Thymus (tissue), 14 donors: ENCODE data around the gene NAALAD2. TPM values are rescaled to one million over a fixed set of nuclear protein-coding genes. Genes with fewer than 3 reads are reported as not detected.
"Not testable (repeated sequence)": the region's sequence is repeated elsewhere in the genome, so short reads cannot be mapped to it uniquely, and the experiment has no call there.

ENCODE experiments used
- DNase-seq, 9 donors: peaks; one replicate each; pipeline ENCODE4 v3.0.0-alpha.2; 2013; ENCODE audit warnings: low spot score in 9 of 9, low read depth in 6 of 9, missing footprints in 1 of 9
- H3K27ac ChIP-seq, 2 donors: one replicate each; pipeline ENCODE4 v1.5.1; 2013; ENCODE audit warnings: control low read depth in 1 of 2, low read depth in 1 of 2, low read length in 1 of 2, mild to moderate bottlenecking in 1 of 2, moderate library complexity in 1 of 2
- H3K27me3 ChIP-seq, 2 donors: one replicate each; pipeline ENCODE4 v1.5.1; 2013; ENCODE audit warnings: low read length in 1 of 2; ENCODE audit not compliant: control insufficient read depth in 2 of 2, insufficient read depth in 1 of 2
- H3K36me3 ChIP-seq, 2 donors: one replicate each; pipeline ENCODE4 v1.5.1; 2013; ENCODE audit warnings: low read length in 1 of 2, mild to moderate bottlenecking in 1 of 2, moderate library complexity in 1 of 2; ENCODE audit not compliant: control insufficient read depth in 2 of 2, insufficient read depth in 2 of 2
- H3K4me1 ChIP-seq, 2 donors: one replicate each; pipeline ENCODE4 v1.5.1; 2013; ENCODE audit warnings: low read length in 2 of 2; ENCODE audit not compliant: control insufficient read depth in 2 of 2, insufficient read depth in 2 of 2
- H3K4me3 ChIP-seq, 2 donors: one replicate each; pipeline ENCODE4 v1.5.1; 2013; ENCODE audit warnings: low read length in 2 of 2, control low read depth in 1 of 2, mild to moderate bottlenecking in 1 of 2
- H3K9me3 ChIP-seq, 2 donors: one replicate each; pipeline ENCODE4 v1.5.1; 2013; ENCODE audit warnings: low read length in 1 of 2, mild to moderate bottlenecking in 1 of 2; ENCODE audit not compliant: control insufficient read depth in 2 of 2, insufficient read depth in 1 of 2
- WGBS: extraction: QIAGEN DNeasy Blood & Tissue Kit; methylation state at CpG from one replicate; pipeline ENCODE4 v1.1.7; 2013; 5-methylcytosine and 5-hydroxymethylcytosine counted together
- long read RNA-seq, 10 donors: transcript quantifications; one replicate each; lab custom pipeline, GENCODE V29; 2026
- polyA plus RNA-seq: library from polyadenylated mRNA; stranded (reverse); fragments of 200-250 nt; gene quantifications from one replicate; pipeline ENCODE4 v1.2.3, GENCODE V29; 2013
- total RNA-seq: library from RNA; stranded (reverse); fragments of 120-200 nt; gene quantifications from one replicate; pipeline ENCODE4 v1.2.4, GENCODE V29; 2013
- donor health status: healthy.

NAALAD2 gene
- total RNA-seq, result 0.47 TPM
- polyA plus RNA-seq, result 0.23 TPM
- long read RNA-seq, donor 1, result 0 reads
- long read RNA-seq, donor 2, result 0 reads
- long read RNA-seq, donor 3, result 0 reads
- long read RNA-seq, donor 4, result 0 reads
- long read RNA-seq, donor 5, partial matches to known transcripts, result 0 of 1 reads
- long read RNA-seq, donor 5, other reads (novel, unspliced or antisense), result 0 of 1 reads
- long read RNA-seq, donor 6, partial matches to known transcripts, result 47 of 69 reads
- long read RNA-seq, donor 6, other reads (novel, unspliced or antisense), result 22 of 69 reads
- long read RNA-seq, donor 7, result 0 reads
- long read RNA-seq, donor 8, result 0 reads
- long read RNA-seq, donor 9, result 0 reads
- long read RNA-seq, donor 10, result 0 reads

DNA sequence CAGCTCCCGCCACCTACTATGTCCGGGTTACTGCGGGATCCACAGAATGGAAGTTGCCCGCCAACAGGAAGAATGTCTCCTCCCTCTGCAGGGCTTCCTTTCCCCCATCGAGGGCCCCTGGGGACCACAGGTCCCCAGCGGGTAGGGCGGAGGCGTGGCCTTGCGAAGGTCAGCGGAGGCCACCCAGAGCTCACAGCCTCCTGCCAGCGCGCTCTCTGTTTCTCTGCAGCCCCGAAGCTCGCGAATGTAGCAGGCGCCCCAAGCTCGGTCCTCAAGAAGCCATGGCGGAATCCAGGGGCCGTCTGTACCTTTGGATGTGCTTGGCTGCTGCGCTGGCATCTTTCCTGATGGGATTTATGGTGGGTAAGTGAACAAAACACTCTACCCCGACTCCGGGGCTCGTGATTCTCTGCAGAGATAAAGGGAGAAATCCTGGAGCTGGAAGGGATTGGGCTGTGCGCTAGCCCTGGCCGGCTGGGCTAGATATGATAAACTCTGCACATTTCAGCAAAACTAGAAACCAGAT is at the start of gene NAALAD2:
NAALAD2 (plus strand) TSS at position 186 of the 526 bp plus-strand sequence; CDS start at position 282, 96 bp downstream.
- H3K4me1 ChIP-seq, result no peaks in the 10 kb centered on the region
- H3K4me3 ChIP-seq, result peak within 1 kb of the TSS in 1 of 2 donors; percentile 6
- 2% methylated on average over 25 of the region's 25 CpGs for WGBS
- peaks cover 0 to 19% of the 10 kb centered on the region in 2 donors for H3K27me3 ChIP-seq
- peak in 1 of 9 donors; percentile 4 for DNase-seq
- H3K36me3 ChIP-seq, result no peaks in the 10 kb centered on the region
- H3K27ac ChIP-seq, result no peak within 1 kb of the TSS
- no peaks in the 10 kb centered on the region for H3K9me3 ChIP-seq

GRCh38 chr11:90085650-90086049 is 48.8 kb upstream of the NAALAD2 start, which contains the start of gene UBTFL1:
Gene UBTFL1 (plus strand): TSS chr11:90085950. CDS start chr11:90085950, 0 bp downstream.
- not testable (repeated sequence) for DNase-seq, H3K4me3 ChIP-seq, H3K27ac ChIP-seq, H3K9me3 ChIP-seq, H3K4me1 ChIP-seq, H3K36me3 ChIP-seq, H3K27me3 ChIP-seq
- WGBS, result 95% methylated on average over 3 of the region's 3 CpGs

DNA sequence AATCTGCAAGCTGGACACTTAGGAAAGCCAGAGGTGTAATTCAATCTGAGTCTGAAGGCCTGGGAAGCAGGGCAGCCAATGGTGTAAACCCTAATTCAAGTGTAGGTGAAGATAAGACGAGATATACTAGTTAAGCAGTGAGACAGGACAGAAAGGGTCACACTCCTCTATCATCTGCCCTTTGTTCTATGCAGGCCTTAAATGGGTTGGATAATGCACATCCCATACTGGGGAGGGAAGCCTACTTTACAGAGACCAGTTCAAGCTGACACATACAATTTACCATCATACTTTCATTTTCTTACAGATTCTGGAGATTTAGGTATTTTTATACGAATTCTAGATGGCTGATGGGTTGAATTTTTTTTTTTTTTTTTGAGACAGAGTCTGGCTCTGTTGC is 45.7 kb upstream of the NAALAD2 start:
- not testable (repeated sequence) for H3K9me3 ChIP-seq, H3K27me3 ChIP-seq, H3K27ac ChIP-seq, H3K4me3 ChIP-seq, DNase-seq, H3K4me1 ChIP-seq, H3K36me3 ChIP-seq
- WGBS, result 72% methylated on average over 2 of the region's 2 CpGs

DNA sequence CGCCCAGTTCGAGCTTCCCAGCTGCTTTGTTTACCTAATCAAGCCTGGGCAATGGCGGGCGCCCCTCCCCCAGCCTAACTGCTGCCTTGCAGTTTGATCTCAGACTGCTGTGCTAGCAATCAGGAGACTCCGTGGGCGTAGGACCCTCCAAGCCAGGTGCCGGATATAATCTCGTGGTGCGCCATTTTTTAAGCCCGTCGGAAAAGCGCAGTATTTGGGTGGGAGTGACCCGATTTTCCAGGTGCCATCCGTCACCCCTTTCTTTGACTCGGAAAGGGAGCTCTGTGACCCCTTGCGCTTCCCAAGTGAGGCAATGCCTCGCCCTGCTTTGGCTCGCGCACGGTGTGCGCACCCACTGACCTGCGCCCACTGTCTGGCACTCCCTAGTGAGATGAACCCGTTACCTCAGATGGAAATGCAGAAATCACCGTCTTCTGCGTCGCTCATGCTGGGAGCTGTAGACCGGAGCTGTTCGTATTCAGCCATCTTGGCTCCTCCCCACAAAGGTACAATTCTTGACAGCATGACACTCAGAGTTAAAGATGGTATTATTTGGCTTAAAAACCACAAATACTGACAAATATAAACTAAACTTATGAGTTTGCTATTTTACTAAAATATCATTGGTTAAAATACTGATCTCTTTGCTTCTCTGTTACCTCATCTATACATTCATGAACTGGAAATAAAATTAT is 39.1 kb upstream of the NAALAD2 start:
- WGBS, result 95% methylated on average over 24 of the region's 28 CpGs
- H3K9me3 ChIP-seq, DNase-seq, H3K4me3 ChIP-seq, H3K4me1 ChIP-seq, H3K27ac ChIP-seq, H3K27me3 ChIP-seq, H3K36me3 ChIP-seq: not testable (repeated sequence)

- DNase-seq, H3K9me3 ChIP-seq, H3K27ac ChIP-seq, H3K4me1 ChIP-seq, H3K27me3 ChIP-seq, H3K36me3 ChIP-seq, H3K4me3 ChIP-seq: not testable (repeated sequence)
- 91% methylated on average over 4 of the region's 4 CpGs for WGBS
These were observed 36.2 kb upstream of the NAALAD2 start for GRCh38 chr11:90098261-90098660.

DNA sequence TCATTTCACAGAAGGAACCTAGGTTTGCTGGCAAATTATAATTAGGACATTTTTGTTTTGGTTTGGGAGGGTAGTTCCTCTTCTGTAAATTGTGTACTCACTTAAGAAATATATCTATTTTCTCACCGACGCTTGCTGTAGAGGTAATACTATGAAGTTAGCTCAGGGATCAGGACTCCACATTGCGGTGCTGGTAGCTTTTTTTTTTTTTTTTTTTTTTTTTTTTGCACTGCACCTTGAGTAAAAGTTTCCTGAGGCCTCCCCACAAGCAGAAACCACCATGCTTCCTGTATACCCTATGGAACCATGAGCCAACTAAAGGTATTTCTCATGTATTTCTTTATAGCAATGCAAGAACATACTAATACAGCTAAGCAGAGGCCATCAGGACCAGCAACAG is 34.0 kb upstream of the NAALAD2 start:
- Histone ChIP-seq H3K27ac (no peak overlapping the region), H3K9me3 (no peaks in the 10 kb centered on the region)

DNA sequence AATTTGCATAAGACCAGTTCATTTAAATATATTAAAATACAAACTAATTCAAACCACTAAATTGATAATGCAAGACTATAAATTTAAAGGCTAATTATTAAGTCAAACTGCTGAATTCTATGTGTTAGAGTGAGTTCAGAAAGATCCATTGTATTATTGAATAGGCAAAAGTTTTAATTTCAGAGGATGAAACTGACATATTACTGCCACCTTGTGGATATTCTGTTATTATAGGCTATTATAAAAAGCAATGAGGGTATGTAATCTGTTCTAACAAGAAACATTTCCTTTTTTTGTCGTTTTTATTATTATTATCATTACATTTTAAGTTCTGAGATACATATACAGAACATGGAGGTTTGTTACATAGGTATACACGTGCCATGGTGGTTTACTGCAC is 20.9 kb upstream of the NAALAD2 start:
- DNase-seq, result no peak
- Histone ChIP-seq H3K27ac (no peak overlapping the region), H3K27me3 (no peaks in the 10 kb centered on the region), H3K9me3 (no peaks in the 10 kb centered on the region), H3K36me3 (no peaks in the 10 kb centered on the region), H3K4me3 (no peak overlapping the region), H3K4me1 (no peaks in the 10 kb centered on the region)
- 11% methylated on average over 2 of the region's 2 CpGs for WGBS

More for the DNA sequence above, 34.0 kb upstream of the NAALAD2 start:
- no peak for DNase-seq
- H3K4me1 ChIP-seq, result no peaks in the 10 kb centered on the region
- no peak overlapping the region for H3K4me3 ChIP-seq
- no peaks in the 10 kb centered on the region for H3K27me3 ChIP-seq
- WGBS, result 13% methylated on average over 3 of the region's 3 CpGs
- no peaks in the 10 kb centered on the region for H3K36me3 ChIP-seq

DNA sequence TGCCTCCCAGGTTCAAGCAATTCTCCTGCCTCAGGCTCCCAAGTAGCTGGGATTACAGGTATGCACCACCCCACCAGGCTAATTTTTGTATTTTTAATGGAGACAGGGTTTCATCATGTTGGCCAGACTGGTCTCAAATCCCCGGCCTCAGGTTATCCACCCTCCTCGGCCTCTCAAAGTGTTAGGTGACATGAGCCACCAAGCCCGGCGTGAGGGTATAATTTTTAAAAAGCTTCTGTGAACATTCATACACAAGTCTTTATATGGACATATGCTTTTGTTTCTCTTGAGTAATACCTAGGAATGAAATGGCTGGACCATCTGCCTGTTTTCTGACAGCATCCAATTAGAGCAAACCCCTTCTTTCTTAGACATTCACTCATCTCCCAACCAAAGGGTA is 14.3 kb upstream of the NAALAD2 start:
- Histone ChIP-seq H3K9me3 (no peaks in the 10 kb centered on the region), H3K27me3 (no peaks in the 10 kb centered on the region), H3K4me3 (no peak overlapping the region), H3K36me3 (no peaks in the 10 kb centered on the region), H3K4me1 (no peaks in the 10 kb centered on the region), H3K27ac (no peak overlapping the region)
- DNase-seq, result no peak
- 97% methylated on average over 4 of the region's 4 CpGs for WGBS

GRCh38 chr11:90124371-90124770 is 10.1 kb upstream of the NAALAD2 start:
- Histone ChIP-seq H3K4me1 (no peaks in the 10 kb centered on the region), H3K4me3 (no peak overlapping the region), H3K36me3 (no peaks in the 10 kb centered on the region), H3K27ac (no peak overlapping the region), H3K9me3 (no peaks in the 10 kb centered on the region), H3K27me3 (no peaks in the 10 kb centered on the region)
- WGBS, result 54% methylated on average over 1 of the region's 1 CpG
- no peak for DNase-seq
